Brain pericyte (primary cell): Measurements from ENCODE around the gene INO80E.

ENCODE experiments used
- DNase-seq: peaks from one replicate; pipeline ENCODE4 v3.0.0-alpha.2; 2012; ENCODE audit warnings: low read depth, low spot score

Gene INO80E

DNA sequence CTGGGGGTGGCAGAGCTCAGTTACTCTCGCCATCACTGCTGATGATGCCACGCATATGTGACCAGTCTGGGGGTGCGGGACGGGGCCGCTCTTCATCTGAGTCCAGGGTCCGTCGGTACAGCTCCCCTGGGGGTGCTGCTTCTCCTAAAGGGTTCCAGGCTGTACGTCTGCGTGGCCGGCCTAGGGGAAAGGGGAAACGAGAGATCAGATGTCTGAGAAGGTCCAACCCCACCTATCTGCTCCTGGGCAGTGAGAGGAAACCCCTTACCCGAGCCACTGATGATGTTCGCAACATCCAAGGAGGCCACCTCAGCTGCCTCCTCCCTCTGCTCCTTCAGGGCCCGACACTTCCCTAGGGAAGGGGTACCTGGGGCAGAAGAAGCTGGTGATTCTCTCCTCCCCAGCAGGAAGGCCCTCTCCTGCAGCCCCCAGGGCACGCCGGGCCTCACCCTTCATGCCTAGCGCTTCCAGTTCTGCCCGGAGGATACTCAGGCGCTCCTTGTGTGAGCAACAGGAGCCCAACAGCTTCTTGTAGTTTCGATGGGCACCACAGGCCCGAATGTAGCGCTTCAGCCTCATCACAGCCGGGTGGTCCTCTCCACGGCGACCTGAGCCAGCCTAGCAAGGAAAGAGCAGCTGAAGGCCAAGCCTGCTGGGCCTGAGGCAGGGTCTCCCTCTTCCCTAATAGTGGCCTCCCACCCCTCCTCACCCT, 2.7 kb upstream of the INO80E start:
- DNase-seq: no peak

DNA sequence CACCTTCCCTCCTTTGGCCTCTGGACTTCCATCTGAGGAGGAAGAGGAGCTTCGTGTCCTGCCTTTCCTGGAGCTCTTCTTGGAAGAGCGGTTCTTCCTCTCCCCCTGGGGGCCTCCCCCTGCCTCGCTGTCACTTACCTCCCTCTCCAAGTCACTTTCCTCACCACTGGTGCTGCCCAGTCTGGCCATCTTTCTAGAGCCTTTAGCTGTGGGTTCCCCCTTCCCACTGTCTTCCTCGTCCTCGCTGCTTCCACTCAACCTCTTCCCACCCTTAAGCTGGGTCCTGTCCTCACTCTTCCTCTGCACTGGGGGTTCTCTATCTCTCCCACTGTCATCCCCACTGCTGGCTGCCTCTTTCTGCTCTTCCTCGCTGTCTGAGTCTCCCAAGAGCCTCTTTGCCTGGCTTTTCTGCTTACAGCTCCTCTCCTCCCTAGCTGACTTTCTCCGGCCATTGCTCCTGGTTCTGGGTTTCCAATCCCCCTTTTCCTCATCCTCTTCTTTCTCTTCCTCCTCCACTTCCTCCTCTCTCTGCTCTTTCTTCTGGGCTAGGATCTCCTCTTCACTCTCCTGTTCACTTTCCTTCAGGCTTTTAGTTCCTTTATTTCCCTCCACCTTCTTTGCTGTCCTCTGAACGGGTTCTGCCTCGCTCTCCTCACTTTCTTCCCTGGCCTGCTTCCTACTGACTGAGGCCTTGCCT, 2.0 kb upstream of the INO80E start:
- DNase-seq: no peak

DNA sequence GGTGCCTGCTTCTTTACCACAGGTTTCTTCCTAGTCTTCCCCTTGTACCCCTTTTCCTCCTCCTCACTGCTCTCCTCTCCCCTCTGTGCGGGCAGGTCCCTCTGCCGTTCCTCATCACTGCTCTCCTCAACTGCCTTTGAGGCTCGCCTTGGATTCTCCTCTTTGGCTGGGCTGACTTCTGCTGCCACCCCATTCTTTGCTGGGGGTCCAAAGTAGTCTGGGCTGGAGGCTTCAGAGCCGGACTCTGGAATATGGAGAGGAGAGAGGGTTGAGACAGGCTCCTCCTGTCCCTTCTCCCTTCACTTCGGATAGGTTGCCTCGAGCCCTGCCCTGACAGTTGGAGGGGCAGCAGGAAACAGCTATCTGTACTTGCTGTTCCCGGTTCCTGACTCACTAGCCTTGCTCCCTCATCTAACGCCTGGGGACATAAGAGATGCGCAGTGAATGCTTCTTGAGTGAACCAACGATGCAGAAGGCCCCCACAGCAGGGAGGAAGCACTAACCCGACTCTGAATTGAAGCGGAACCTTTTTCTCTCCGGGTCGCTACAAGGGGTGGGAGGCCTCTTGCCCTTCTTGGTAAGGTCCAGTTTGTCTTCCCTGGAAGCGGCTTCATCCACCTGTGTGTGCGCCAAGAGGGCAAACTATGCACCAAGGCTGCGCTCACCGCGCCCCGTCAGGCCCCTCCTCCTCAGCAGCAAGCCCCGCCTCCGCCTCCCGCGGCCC, 1.3 kb upstream of the INO80E start:
- DNase-seq: no peak

DNA sequence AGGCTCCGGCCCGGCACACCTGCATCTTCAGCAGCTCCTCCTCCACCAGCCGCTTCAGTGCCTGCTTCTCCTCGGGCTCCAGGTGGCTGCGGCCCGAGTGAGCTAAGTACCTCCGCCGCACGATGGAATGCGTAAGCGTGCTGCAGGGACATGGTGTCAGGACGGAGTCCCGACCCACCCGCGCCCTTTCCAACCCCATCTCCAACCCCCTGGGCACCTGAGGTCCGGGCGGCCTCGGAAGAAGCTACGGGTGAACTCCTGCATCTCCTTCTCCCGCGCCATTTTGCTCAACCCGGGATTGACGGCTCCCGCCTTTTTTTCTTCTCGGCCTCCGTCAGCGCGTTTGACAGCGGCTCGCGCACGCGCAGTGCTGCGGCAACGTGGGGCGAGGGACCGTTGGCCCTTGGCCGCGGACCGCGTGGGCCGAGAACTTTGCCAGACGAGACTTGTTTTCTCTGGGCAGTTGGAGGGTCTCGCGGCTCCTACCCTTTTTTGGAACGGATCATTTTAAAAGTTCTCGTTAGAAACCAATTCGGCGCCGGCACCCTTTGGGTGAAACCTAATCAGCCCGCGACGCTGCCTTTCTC, 624 bp upstream of the INO80E start, which contains the start of gene HIRIP3:
HIRIP3 (minus strand) TSS at position 294 of the 587 bp plus-strand sequence; CDS start at position 282, 12 bp downstream.
- DNase-seq: no peak

DNA sequence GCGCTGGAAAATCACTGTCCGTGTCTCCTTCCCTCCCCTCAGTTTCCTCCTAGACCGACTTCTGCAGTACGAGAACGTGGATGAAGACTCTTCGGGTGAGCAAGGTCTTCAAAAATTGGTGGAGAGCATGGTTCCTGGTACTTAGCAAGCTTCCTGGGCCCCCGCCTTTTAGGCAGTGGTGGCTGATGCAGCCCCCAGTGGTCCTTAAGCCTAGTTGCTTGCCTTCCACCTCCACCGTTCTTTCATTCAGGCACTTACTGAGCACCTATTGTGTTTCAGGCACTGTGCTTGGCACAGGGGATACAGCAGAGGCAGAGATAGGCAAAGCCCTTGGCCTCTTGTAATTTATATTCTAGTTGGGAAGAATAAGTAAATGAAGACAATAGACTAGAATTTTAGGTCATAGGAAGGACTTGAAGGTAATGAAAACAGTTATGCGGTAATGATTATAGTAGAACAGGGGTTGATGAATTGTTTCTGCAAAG, 767 bp downstream of the INO80E start:
- DNase-seq: no peak

DNA sequence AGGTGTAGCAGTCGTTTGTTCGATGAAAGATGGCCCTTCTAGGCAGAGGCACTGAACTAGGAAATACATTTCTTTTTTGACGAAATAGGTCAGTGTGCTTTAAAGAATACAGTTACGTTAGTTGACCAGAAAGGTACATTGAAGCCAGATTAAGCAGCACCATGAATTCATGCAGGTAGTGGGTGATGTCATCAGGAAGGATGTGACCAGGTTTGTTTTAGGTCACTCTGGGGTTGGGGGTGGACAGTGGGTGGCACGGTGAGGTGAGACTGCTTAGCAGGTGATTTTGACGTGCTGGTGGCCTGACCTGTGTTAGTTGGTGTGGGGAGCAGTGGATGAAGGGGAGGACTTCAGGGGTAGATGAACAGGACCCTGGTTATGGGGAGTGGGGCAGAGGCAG, 3.6 kb downstream of the INO80E start:
- DNase-seq: no peak

DNA sequence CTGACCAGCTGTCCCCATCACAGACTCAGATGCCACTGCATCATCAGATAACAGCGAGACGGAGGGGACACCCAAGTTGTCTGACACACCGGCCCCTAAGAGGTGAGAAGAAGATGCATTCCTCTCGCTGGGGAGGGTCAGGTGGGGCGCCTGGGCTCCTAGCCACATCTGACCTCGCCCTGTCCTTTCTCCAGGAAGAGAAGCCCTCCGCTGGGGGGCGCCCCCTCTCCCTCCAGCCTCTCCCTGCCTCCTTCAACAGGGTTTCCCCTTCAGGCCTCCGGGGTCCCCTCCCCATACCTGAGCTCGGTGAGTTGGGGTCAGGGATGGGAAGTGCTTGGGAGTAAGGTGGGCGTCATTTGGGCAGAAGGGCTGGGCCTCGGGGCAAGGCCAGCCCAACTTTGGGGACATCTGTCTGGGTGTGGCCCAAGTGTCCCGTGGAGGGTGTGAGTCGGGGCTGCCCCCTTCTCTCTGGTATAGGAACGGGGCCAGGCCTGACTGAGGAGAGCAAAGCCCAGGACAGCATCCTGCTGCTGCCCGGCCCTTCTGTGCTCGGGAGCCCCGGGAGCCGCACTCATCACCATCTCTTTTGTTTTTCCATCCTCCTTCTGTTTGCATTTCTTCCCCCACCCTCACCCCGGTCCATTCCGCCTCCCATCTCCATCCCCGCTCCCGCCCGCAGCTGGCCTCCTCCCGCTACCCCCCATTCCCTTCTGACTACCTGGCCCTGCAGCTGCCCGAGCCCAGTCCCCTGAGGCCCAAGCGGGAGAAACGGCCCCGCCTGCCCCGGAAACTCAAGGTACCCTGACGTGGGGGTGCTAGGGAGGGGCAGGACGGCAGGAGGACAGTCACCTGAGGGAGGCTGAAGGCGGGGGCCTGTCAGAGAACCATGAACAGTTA, 4.9 kb downstream of the INO80E start:
- DNase-seq: no peak

DNA sequence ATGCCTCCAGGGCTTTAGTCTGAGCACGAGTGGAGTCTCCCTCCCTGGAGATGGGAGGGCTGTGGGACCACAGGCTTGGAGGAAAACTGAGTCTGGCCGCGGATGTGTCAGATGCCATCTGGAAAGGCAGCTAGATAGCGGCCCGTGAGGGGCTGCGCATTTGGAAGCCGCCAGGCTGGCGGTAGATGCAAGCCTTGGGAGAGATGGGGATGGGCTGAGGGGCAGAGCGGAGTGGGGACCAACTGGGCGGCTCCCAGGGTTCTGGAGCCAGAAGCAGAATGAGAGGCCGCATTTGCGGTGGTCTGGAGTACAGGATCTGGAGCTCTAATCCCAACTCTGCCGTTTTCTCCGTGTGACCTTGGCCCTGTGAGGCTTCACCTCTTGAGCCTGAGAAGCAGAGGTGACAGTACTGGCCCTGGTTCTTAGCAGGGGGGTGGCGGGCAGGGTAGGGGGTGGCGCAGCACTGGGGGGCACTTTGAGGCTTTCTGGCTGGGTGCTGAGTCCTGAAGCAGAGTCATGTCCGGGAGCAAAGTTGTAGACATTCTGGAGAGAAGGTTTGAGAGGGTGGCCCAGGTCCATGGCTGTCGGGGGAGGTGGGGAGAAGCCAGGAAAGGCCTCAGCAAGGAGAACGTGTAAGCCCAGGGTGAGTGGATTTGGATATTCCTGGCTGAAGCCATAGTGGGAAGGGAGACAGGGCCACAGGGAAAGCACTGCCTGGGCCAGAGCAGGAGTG, 6.7 kb downstream of the INO80E start:
- DNase-seq: no peak

DNA sequence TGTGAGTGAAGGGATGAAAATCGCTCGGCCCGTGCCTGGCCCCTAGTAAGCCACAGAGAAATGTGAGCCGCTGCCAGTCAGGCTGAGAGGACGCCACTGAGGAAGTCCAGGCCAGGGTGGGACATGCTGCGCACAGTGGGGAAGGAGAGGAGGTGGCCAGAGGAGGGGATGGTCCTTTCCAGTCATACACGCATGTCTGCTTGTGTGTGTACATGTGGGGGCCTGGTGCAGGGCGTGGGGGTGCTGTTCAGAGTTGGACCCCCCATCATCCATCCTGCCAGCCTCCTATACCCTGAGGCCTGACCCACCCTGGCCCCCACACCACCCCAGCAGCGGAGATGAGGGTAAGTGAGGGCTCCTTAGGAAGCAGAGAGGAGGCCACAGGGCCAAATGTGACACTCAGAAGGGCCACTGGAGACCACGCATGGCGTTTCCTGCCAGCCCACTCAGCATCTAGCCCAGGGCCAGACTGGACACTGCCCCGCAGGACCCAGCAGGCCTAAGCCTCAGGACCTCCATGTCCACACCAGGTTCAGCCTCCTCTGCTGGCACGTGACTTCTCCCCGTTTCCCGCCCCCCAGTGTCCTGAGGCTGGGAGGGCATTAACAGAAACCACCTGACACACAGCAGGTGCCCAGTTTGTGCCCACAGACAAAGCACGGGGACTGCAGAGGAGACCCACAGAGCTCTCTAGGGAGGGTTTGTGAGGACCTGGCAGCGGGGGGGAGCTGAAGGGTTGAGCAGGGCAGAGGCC, 7.8 kb downstream of the INO80E start:
- DNase-seq: no peak

DNA sequence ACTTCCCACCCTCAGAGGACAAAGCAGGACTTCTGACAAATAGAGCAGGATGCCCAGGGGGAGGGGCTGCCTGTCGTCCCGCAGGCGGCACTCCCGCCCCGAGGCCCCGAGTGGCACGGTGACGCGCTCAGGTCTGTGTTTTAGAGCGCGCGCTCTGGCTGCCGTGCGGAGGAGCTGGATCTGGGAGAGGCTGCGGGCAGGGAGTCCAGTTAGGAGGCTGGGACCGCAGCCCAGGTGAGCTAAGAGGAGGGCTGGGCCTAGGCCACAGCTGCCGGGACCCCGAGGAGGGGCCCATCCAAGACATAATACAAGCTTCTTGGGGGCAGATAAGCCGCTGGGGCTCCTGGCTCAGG, 8.4 kb downstream of the INO80E start:
- DNase-seq: no peak

DNA sequence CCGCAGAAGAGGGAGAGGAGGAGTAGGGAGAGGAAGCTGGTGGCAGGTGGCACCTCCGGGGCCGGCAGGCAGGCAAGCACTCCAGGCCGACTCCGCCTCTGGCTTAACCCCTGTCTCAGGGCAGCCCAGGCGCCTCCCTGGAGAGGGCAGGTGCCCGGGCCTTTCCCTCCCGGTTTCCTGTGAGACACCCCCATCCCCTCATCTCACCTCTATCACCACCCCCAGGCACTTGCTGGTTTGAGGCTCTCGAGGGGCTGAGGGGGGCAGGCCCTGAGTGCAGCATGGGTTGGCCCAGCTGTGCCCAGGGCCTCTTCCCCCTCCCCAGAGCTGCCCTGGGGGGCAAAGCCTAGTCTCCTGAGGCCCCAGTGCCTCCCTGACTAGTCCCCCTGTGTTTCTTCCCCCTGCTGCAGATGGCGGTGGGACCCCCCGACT, 8.8 kb downstream of the INO80E start:
- no peak for DNase-seq

DNA sequence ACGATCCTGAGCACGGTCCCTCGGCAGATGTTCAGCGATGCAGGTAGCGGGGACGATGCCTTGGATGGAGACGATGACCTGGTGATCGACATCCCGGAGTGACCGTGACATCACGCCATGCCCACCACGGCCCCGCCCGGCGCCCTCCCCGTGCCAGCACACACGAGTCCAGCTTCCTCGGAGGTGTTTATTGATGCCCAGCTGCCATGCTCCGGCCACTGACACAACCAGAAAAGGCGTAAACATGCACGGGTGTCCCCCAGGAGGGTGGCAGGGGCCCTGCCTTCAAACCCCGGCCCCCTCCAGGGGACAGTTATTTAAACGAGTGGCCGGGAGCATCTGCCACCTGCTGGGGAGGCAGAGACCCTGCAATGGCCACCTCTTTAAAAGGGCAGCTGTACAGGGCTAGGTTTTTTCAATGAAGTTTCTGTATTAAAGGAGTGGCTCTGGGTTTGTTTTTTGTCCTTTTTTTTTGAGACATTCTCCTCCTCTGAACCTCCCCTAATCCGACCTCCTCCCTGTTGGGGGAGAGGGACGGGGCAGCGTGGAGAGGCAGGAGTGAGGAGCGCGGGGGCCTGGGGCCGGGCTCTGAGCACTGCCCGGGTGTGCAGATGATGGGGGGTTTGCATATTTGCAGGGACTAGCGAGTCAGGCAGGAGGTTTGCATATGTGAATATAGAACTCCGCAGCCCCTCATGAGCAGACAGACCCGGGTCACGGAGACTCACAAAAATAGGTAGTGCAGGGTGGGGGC, 9.5 kb downstream of the INO80E start:
- no peak for DNase-seq

DNA sequence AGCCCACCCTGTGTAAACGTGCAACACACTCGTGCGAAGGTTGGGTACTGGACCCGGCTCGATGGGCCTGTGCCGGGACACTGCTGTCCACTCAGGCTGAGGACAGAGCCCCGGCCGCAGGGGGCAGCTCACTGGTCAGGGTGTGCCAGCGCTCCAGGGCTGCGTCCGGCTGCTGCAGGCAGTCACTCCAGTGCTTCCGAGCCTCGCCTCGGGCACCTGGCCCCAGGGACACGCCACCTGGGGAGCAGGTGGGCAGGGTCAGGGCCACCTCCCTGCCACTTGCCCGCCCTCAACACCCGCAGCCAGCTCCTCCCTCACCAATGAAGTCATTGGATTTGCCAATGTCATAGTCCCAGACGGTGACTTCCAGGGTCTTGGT, 10.0 kb downstream of the INO80E start:
- no peak for DNase-seq

DNA sequence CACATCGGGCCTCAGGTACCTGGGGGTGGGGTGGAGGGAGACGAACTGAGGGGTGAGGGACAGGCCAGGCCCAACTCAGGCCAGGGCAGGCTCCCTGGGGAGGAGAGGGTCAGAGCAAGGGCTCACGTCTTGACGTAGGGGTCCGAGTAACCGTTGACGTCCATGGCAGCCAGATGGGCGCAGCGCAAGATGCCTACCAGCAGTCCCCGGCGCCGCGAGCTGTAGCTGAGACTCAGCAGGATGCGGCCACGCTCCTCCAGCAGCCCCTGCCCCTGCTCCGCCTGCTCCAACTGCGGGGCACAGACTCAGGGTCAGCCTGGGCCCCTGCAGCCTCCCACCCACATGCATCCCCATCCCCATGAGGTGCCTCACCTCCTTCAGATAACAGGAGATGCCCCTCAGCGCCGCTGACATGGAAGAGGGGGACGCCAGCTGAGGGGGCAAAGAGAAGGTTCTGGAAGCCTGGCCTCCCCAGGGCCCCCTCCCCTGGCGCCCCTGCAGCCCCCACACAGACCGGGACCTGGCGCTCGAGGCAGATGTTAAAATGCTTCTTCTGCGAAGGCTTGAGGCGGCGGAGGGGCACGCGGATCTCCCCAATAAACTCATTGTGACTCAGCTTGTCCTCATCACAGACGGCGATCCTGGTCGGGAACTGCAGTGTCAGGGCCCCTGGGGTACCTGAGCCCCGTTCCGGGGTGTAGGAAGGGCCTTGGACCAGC, 10.8 kb downstream of the INO80E start:
- no peak for DNase-seq

DNA sequence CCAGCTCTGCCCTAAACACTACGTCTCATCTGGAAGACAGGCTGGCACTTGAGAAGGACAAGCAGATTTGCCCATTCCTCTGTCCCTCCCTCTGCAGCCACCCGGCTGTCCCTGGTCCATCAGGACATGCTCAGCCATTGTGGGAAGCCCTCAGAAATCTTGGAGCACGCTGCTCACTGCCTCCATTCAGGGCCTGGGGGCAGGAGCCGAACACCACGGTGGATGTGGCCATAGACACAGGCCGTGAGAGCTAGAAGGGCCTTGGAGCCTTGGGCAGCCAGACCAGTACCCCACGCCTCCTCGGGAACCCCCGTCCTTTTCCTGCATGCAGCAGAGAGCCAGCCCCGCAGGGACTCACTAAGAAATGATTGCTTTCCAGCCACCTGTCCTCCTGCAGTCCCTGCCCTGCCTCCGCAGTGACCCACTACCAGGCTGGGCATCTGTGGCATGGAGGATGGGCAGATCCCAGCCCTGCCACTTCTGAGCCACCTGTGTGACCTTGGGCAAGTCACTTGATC, 11.4 kb downstream of the INO80E start:
- no peak for DNase-seq

DNA sequence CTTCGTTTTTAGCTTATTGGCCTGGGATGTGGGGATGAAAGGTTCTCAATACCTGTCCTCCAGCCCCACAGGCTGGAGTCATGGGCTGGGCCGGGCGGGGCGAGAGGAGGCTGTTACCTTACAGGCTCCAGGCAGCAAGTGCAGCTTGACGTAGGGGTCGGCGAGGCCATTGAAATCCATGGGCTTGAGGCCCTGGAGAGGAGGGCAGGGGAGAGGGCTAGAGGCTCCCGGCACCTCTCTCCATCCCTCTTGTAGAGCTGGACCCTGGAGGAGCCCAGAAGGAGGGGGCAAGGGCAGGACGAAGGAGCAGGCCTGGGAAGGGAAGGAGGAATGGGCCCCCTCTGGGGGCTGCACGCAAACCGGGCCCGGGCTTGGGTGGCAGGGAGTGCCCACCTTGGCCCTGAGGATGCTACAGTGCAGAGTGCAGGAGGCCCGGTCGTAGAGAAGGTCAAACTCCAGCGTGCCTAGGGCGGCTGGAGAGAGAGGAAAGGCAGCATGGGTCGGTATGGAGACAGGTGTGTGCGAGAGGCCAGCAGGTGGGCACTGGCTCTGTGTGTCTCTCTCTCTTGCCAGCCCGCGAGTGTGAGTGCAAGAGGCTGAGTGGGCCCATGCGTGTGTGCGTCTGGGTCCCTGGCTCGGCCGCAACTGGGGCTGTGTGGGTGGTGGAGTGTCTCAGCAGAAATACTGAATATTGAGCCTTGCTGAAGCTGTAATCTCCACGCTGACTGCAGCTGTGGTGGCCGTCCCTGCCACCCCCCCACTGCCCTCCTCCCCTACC, 13.2 kb downstream of the INO80E start:
- no peak for DNase-seq
